ENCODE results near the gene ACTG1.

The ACTG1 gene

DNA sequence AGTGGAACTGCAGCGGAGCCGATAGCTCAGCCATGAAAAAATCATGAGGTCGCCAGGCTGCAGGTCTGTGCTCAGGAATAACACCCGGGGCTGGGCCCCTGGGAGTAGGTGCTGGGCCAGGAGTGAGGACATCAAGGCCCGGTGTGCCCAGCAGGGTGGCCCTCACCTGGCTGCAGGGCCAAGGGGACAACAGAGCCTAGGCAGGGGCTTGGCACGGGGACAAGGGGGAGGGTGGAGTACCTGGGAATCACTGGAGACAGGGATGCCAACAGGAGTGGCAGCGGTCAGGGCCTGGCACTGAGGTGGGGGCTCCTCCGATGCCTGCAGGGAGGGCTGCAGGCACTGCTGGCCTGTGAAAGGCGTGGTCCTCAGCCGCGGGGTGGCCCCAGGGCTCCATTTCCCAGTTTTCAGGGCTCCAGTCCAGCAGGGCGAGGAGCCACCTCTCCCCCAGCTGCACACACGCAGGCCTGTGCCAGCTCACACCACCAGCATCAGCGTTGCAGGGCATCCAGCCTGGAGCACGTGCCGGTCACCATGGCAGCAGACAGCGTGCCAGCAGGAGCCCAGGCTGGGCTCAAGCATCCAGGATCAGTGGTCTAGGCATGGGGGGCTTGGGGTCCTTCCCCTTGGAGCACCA, 10.9 kb upstream of the ACTG1 start:
- H3K36me3 ChIP-seq (ENCODE audit: insufficient read depth, insufficient read length, low read length), result no peaks in the 10 kb centered on the region
- H3K9me3 ChIP-seq (ENCODE audit: insufficient read depth, low read length), result no peaks in the 10 kb centered on the region
- H3K9ac ChIP-seq (ENCODE audit: insufficient read length, low read depth), result peak overlapping the region; percentile 80
- no peak for DNase-seq (ENCODE audit: low read depth, low spot score)
- TF ChIP-seq ZNF274 (IDR thresholded peaks at IDR 0.05; ENCODE audit: low read depth, low read length), result no peak
- no peak for TF ChIP-seq SUZ12 (IDR thresholded peaks at IDR 0.05; ENCODE audit: extremely low read depth, insufficient read depth, insufficient read length)
- no peak for TF ChIP-seq YY1 (IDR thresholded peaks at IDR 0.05; ENCODE audit: insufficient read depth, insufficient read length)
- peaks cover 70% of the 10 kb centered on the region for H3K27me3 ChIP-seq (ENCODE audit: insufficient read depth, insufficient read length)
- no peak overlapping the region for H3K4me3 ChIP-seq (ENCODE audit: insufficient read length, low read depth)
- peaks cover 39% of the 10 kb centered on the region for H3K4me1 ChIP-seq (ENCODE audit: insufficient read depth, insufficient read length)

DNA sequence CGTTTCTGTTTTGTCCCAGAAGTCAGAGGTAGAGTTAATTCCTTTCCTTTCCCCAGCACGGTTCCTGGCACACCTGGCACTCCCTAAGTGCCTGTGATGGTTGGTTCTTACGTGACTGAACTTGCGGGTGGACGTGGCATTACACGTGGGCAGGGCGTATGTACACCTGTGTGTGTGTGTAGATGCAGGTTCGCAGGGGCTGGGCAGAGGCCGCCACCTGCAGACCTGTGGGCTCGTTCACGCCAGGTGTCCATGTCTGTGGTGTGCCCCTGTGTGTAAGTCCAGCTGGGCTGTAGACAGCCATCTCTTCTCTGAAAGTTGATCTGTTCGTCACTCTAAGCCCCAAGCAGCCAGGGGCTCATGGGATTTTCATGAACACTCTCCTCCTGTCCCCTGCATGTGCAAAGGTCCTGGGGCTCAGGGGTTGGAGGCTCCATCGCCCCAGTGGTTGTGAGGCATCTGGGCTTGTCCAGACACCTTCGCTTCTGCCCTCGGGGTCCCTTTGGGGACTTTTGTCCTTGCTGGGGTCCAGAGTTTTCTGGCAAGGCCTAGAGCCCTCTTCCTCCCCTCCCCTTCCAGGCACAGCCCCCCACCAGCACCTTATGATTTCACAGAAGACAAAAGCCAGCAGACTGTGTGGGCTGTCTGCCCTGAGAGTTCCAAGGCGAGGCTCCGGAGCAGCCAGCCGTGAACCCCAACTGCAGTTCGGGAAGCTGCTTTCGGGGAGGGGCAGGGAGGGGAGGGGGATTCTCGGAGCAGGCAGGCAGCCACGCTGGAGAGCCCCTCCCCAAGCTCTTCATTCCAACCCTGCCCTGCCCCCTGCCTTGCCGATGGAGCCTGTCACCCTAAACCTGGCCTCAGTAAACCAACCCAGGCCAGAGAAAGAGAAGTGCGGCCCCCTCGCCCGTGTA, 10.1 kb upstream of the ACTG1 start:
- peak; percentile 59 for DNase-seq (ENCODE audit: low read depth, low spot score)
- Histone ChIP-seq H3K9ac (ENCODE audit: insufficient read length, low read depth) (peak overlapping the region; percentile 80), H3K4me1 (ENCODE audit: insufficient read depth, insufficient read length) (peaks cover 45% of the 10 kb centered on the region), H3K27me3 (ENCODE audit: insufficient read depth, insufficient read length) (peaks cover 75% of the 10 kb centered on the region), H3K36me3 (ENCODE audit: insufficient read depth, insufficient read length, low read length) (no peaks in the 10 kb centered on the region), H3K9me3 (ENCODE audit: insufficient read depth, low read length) (no peaks in the 10 kb centered on the region), H3K4me3 (ENCODE audit: insufficient read length, low read depth) (no peak overlapping the region)
- no peak for TF ChIP-seq SUZ12 (IDR thresholded peaks at IDR 0.05; ENCODE audit: extremely low read depth, insufficient read depth, insufficient read length)

GRCh38 chr17:81520021-81520901, 7.7 kb upstream of the ACTG1 start:
- Histone ChIP-seq H3K36me3 (ENCODE audit: insufficient read depth, insufficient read length, low read length) (peaks cover 19% of the 10 kb centered on the region), H3K9me3 (ENCODE audit: insufficient read depth, low read length) (no peaks in the 10 kb centered on the region), H3K27me3 (ENCODE audit: insufficient read depth, insufficient read length) (peaks cover 64% of the 10 kb centered on the region), H3K4me1 (ENCODE audit: insufficient read depth, insufficient read length) (peaks cover 48% of the 10 kb centered on the region), H3K9ac (ENCODE audit: insufficient read length, low read depth) (peak overlapping the region; percentile 76), H3K4me3 (ENCODE audit: insufficient read length, low read depth) (no peak overlapping the region)
- no peak for TF ChIP-seq ZNF274 (IDR thresholded peaks at IDR 0.05; ENCODE audit: low read depth, low read length)
- TF ChIP-seq YY1 (IDR thresholded peaks at IDR 0.05; ENCODE audit: insufficient read depth, insufficient read length), result no peak
- TF ChIP-seq SUZ12 (IDR thresholded peaks at IDR 0.05; ENCODE audit: extremely low read depth, insufficient read depth, insufficient read length), result no peak
- DNase-seq (ENCODE audit: low read depth, low spot score), result no peak

- Histone ChIP-seq H3K4me1 (ENCODE audit: insufficient read depth, insufficient read length) (peaks cover 45% of the 10 kb centered on the region), H3K27me3 (ENCODE audit: insufficient read depth, insufficient read length) (peaks cover 61% of the 10 kb centered on the region), H3K4me3 (ENCODE audit: insufficient read length, low read depth) (peak overlapping the region; percentile 51), H3K9ac (ENCODE audit: insufficient read length, low read depth) (peak overlapping the region; percentile 78), H3K36me3 (ENCODE audit: insufficient read depth, insufficient read length, low read length) (peaks cover 19% of the 10 kb centered on the region), H3K9me3 (ENCODE audit: insufficient read depth, low read length) (no peaks in the 10 kb centered on the region)
- TF ChIP-seq SUZ12 (IDR thresholded peaks at IDR 0.05; ENCODE audit: extremely low read depth, insufficient read depth, insufficient read length), result no peak
- TF ChIP-seq ZNF274 (IDR thresholded peaks at IDR 0.05; ENCODE audit: low read depth, low read length), result no peak
- no peak for TF ChIP-seq YY1 (IDR thresholded peaks at IDR 0.05; ENCODE audit: insufficient read depth, insufficient read length)
- DNase-seq (ENCODE audit: low read depth, low spot score), result no peak
Observed at GRCh38 chr17:81519284-81520020, 6.9 kb upstream of the ACTG1 start.

GRCh38 chr17:81518785-81519283, 6.2 kb upstream of the ACTG1 start:
- H3K9ac ChIP-seq (ENCODE audit: insufficient read length, low read depth), result peak overlapping the region; percentile 78

DNA sequence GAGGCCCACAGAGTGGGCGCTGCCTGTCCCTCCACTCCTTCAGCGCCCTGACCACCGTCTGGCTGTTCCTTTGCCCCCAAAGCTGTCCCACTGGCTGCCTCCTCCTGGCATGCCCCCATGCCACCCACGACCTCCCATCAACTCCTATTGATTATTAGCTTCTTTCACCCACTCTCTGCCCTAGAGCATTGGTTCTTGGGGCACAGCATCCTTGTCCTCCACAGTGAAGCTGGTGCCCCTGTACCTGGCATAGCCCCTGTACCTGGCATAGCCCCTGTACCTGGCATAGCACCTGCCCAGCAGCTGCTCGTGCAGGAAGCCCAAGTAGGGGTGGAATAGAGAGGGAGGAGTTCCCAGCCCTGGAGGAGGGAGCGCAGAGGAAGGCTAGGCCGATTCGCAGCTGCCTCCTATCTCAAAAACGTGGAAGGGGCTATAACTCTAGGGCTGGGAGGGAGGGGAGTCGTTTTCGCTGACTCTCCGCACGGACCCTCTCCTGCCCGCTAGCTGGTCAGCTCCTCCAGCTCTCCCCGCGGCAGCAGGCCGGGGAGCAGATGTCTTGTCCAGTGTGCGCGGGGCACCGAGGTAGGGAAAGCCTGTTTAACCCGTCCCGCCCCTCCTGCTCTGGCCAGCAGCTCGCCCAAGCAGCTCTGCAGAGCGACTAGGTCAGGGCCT, 5.7 kb upstream of the ACTG1 start:
- Histone ChIP-seq H3K36me3 (ENCODE audit: insufficient read depth, insufficient read length, low read length) (peaks cover 19% of the 10 kb centered on the region), H3K4me1 (ENCODE audit: insufficient read depth, insufficient read length) (peaks cover 33% of the 10 kb centered on the region), H3K9ac (ENCODE audit: insufficient read length, low read depth) (peak overlapping the region; percentile 78), H3K27me3 (ENCODE audit: insufficient read depth, insufficient read length) (peaks cover 51% of the 10 kb centered on the region), H3K4me3 (ENCODE audit: insufficient read length, low read depth) (peak overlapping the region; percentile 51), H3K9me3 (ENCODE audit: insufficient read depth, low read length) (no peaks in the 10 kb centered on the region)
- DNase-seq (ENCODE audit: low read depth, low spot score), result no peak
- no peak for TF ChIP-seq SUZ12 (IDR thresholded peaks at IDR 0.05; ENCODE audit: extremely low read depth, insufficient read depth, insufficient read length)
- no peak for TF ChIP-seq ZNF274 (IDR thresholded peaks at IDR 0.05; ENCODE audit: low read depth, low read length)
- no peak for TF ChIP-seq YY1 (IDR thresholded peaks at IDR 0.05; ENCODE audit: insufficient read depth, insufficient read length)

More at GRCh38 chr17:81518785-81519283, 6.2 kb upstream of the ACTG1 start:
- no peaks in the 10 kb centered on the region for H3K9me3 ChIP-seq (ENCODE audit: insufficient read depth, low read length)
- DNase-seq (ENCODE audit: low read depth, low spot score), result no peak
- TF ChIP-seq SUZ12 (IDR thresholded peaks at IDR 0.05; ENCODE audit: extremely low read depth, insufficient read depth, insufficient read length), result no peak
- no peak for TF ChIP-seq ZNF274 (IDR thresholded peaks at IDR 0.05; ENCODE audit: low read depth, low read length)
- TF ChIP-seq YY1 (IDR thresholded peaks at IDR 0.05; ENCODE audit: insufficient read depth, insufficient read length), result no peak
- H3K4me3 ChIP-seq (ENCODE audit: insufficient read length, low read depth), result peak overlapping the region; percentile 51
- H3K36me3 ChIP-seq (ENCODE audit: insufficient read depth, insufficient read length, low read length), result peaks cover 19% of the 10 kb centered on the region
- H3K4me1 ChIP-seq (ENCODE audit: insufficient read depth, insufficient read length), result peaks cover 39% of the 10 kb centered on the region
- peaks cover 57% of the 10 kb centered on the region for H3K27me3 ChIP-seq (ENCODE audit: insufficient read depth, insufficient read length)

Measured in NT2/D1 (cell line).